ACC112 (cell line): Measurements from ENCODE around the gene H2BK1.

Source experiments
- H2AFZ ChIP-seq: fragments of 200-600 bp; sonication (generic); one replicate; pipeline ENCODE4 v1.6.0; 2017; ENCODE audit warnings: antibody characterized with exemption, low read length; ENCODE audit not compliant: unreplicated experiment
- H3K27ac ChIP-seq: fragments of 200-600 bp; sonication (generic); 2 replicates; pipeline ENCODE4 v1.5.1; 2014; ENCODE audit warnings: low read depth, mild to moderate bottlenecking, antibody characterized with exemption, low read length, moderate library complexity
- H3K27me3 ChIP-seq: fragments of 200-600 bp; sonication (generic); 2 replicates; pipeline ENCODE4 v1.6.1; 2014; ENCODE audit warnings: mild to moderate bottlenecking, antibody characterized with exemption, low read length, moderate library complexity, mixed read lengths; ENCODE audit not compliant: insufficient read depth
- H3K36me3 ChIP-seq: fragments of 200-600 bp; sonication (generic); 2 replicates; pipeline ENCODE4 v1.6.1; 2016; ENCODE audit warnings: mild to moderate bottlenecking, antibody characterized with exemption, low read length, moderate library complexity, mixed read lengths; ENCODE audit not compliant: insufficient read depth
- H3K4me1 ChIP-seq: fragments of 200-600 bp; sonication (generic); one replicate; pipeline ENCODE4 v1.6.1; 2016; ENCODE audit warnings: low read length, mixed read lengths; ENCODE audit not compliant: insufficient read depth, unreplicated experiment, control insufficient read depth
- H3K4me3 ChIP-seq: fragments of 200-600 bp; sonication (generic); 2 replicates; pipeline ENCODE4 v1.5.1; 2014; ENCODE audit warnings: mild to moderate bottlenecking, low read depth, low read length
- H3K79me2 ChIP-seq: fragments of 200-600 bp; sonication (generic); one replicate; pipeline ENCODE4 v1.6.0; 2016; ENCODE audit warnings: low read length; ENCODE audit not compliant: control insufficient read depth, unreplicated experiment, insufficient read depth

H2BK1 gene

DNA sequence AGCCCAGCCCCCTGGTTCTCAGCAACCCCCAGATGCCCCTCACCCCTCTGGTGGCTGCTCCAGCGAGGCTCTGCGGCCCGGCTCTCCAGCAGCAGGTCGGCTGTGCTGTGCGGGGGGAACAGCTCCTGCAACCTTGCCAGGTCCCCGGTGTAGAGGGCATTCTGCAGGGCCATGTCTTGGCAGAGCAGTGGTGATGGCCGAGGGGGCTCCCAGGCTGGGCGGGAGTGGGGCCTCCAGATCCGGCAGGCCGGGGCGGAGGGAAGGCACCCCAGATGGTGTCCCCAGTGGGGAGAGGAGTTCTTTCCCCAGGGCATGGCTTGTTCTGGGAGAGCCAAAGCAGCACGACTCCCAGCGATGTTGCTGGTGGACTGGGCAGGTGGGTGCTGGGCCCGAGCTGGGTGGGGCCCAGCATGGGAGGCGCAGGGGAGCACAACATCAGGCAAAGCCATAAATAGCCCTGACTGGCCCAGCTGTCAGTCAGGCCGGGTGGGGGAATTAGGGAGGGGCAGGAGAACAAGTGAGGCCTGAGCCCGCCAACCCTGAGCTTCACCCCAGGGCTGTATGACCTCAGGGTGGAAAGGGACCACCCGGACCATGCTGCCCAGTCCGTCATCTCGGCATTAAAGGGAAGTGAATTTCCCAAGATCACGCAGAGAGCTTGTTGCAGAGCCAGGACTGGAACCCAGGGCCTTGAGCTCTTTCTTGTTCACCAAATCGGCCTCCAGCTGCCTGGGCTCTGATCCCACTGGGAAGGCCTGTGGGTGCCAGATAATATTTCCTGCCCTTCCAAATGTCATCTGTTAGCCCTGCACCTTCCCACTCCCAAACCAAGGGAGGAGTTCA is 22.7 kb downstream of the H2BK1 start:
- no peak overlapping the region for H2AFZ ChIP-seq
- H3K36me3 ChIP-seq, result no peaks in the 10 kb centered on the region
- H3K27ac ChIP-seq, result no peak overlapping the region
- H3K79me2 ChIP-seq, result no peaks in the 10 kb centered on the region
- no peaks in the 10 kb centered on the region for H3K4me1 ChIP-seq
- H3K4me3 ChIP-seq, result no peak overlapping the region
- H3K27me3 ChIP-seq, result peaks cover 53% of the 10 kb centered on the region

DNA sequence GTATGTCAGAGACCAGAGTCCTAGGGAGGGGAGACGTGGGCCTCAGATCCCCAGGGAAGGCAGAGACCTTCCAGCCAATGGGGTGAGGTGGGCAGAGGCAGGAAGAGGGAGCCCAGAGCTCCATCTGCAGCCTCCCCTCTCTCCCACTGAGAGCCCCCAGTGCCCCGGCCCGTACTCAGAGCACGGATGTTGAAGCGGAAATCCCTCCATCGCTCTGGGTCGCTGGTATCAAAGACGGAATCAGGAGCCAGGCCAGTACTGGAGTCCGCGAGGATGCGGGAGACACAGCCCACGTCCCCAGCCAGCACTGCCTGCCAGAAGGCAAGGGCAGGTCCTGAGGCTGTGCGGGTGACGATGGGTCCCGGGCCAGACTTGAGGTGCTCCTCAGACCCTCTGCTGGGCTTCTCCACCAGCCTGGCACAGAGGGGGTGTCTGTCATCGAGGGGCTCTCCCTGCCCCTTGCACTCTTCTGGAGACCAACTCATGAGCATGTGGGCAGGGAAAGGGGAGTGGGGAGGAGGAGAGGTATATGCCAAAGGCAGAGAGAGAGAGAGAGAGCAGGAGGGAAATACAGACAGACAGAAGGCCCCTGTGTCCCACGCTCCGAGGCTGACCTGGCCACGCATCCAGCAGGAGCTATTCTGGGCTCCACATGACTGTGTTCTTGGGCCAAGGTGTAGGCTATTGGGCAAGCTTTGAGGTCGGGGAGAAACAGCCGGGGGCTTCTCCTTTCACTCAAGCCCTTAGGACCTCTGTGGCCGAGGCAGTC is 23.5 kb downstream of the H2BK1 start, which contains the start of gene ASB10:
Gene ASB10 (minus strand): TSS at position 611 of the 769 bp plus-strand sequence. CDS start 120 bp downstream, at position 491.
- H3K4me3 ChIP-seq, result no peak within 1 kb of the TSS
- peaks cover 49% of the 10 kb centered on the region for H3K27me3 ChIP-seq
- no peaks in the 10 kb centered on the region for H3K79me2 ChIP-seq
- no peaks in the 10 kb centered on the region for H3K36me3 ChIP-seq
- no peaks in the 10 kb centered on the region for H3K4me1 ChIP-seq
- H3K27ac ChIP-seq, result no peak within 1 kb of the TSS
- H2AFZ ChIP-seq, result no peak within 1 kb of the TSS

DNA sequence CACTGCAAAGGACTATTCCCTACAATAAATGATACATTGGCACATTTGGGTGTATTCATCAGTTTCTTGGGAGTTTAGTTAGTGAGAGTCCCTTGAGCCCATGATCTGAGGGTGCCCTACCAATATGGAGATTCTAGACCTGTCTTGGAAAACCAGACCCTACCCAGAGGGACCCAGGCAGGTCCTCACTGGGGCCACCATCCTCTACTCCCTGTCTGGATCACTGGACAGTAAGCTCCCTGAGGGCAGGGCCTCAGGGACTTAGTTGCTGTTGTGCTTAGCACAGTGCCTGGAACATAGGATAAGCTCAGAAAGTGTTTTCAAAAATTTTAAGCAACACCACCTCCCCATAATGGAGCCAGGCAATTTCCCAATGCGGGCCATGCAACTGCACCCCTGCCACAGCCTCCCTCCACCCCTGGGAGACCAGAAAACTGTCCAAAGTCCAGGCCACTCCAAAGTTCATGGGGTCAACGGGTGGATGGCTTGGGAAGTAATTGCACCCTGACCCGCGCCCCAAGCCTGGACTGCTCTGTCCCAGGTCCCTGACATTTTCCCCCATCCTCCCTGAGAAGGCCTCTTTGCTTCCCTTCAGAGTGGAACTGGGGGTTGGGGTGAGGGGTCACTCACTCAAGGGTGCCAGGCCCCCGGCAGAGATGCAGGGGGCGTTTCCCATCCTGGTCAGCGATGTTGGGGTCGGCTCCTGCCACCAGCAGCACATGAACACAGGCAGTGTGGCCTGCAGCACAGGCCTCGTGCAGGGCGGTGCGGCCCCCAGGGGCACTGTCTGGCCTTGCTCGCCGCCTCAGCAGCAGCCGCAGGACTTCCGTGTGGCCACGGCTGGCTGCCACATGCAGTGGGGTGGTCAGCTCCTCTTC is 24.3 kb downstream of the H2BK1 start:
- Histone ChIP-seq H3K27me3 (peaks cover 47% of the 10 kb centered on the region), H2AFZ (no peak overlapping the region), H3K79me2 (no peaks in the 10 kb centered on the region), H3K36me3 (no peaks in the 10 kb centered on the region), H3K27ac (no peak overlapping the region), H3K4me1 (no peaks in the 10 kb centered on the region), H3K4me3 (no peak overlapping the region)

DNA sequence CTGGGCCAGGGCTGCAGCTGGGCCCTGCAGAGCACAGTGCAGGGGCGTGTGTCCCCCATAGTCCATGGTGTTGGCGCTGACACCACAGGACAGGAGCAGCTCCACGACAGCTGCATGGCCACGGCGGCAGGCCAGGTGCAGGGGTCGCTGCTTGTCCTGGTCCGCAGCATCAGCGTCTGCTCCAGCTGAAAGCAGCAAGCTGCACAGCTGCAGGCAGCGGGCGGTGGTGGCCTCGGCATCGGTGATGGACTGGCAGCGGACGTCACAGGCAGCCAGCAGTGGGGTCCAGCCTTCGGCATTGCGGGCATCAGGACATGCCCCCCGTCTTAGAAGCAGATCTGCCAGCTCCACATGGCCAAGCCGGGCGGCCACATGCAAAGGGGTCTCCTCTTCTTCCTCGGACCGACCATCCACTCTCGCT is 29.3 kb downstream of the H2BK1 start:
- Histone ChIP-seq H3K36me3 (no peaks in the 10 kb centered on the region), H3K4me1 (no peaks in the 10 kb centered on the region), H3K27me3 (peaks cover 51% of the 10 kb centered on the region), H3K27ac (no peak overlapping the region), H3K4me3 (no peak overlapping the region), H2AFZ (no peak overlapping the region), H3K79me2 (no peaks in the 10 kb centered on the region)

DNA sequence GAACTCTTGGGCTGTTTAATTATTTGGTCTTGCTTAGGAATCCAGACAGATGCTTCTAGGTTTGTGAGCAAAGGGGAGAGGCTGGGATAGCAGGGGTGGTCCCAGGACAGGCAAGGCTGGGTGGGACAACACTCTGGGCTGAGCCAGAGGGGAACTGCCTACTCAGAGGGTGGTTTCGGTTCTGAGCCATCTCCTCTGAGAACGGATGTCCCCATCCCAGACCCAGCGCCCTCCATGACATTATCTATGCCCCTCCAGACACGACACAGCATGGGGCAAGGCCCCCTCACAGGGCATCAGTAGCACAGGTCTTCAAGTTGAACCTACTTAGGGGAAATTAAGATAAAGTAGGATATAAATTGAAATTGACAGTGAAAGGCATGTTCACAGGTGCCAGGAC is 30.3 kb downstream of the H2BK1 start:
- H2AFZ ChIP-seq, result no peak overlapping the region
- no peak overlapping the region for H3K4me3 ChIP-seq
- H3K4me1 ChIP-seq, result no peaks in the 10 kb centered on the region
- no peaks in the 10 kb centered on the region for H3K79me2 ChIP-seq
- H3K27me3 ChIP-seq, result peaks cover 57% of the 10 kb centered on the region
- no peak overlapping the region for H3K27ac ChIP-seq
- H3K36me3 ChIP-seq, result no peaks in the 10 kb centered on the region

DNA sequence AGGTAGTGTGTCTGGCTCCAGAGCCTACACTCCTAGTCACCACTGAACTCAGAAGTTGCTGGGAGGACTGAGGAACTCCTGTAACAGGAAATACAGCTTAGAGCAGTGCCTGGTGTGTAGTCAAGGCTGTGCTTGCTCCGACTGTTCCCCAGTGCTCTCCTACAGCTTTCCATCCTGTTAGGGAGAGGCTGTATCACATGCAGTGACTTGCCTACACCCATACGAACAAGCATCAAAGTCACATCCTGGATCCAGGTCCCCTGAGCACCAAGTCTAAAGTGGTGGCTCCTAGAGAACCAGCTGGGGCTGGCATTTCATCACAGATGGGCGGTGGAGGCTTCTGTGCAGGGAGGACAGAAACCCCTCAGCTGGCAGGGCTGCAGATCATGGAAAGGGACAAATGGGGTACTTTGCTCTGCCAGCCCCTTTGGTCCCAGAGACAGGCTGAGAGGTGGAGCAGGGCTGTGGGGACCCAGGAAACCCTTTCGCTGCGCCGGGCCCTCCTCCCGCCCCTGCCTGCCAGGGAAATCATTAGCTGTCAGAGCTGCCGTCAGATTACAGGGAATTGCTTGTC is 30.9 kb downstream of the H2BK1 start:
- Histone ChIP-seq H2AFZ (no peak overlapping the region), H3K27ac (no peak overlapping the region), H3K79me2 (no peaks in the 10 kb centered on the region), H3K36me3 (no peaks in the 10 kb centered on the region), H3K27me3 (peaks cover 63% of the 10 kb centered on the region), H3K4me1 (no peaks in the 10 kb centered on the region), H3K4me3 (no peak overlapping the region)

DNA sequence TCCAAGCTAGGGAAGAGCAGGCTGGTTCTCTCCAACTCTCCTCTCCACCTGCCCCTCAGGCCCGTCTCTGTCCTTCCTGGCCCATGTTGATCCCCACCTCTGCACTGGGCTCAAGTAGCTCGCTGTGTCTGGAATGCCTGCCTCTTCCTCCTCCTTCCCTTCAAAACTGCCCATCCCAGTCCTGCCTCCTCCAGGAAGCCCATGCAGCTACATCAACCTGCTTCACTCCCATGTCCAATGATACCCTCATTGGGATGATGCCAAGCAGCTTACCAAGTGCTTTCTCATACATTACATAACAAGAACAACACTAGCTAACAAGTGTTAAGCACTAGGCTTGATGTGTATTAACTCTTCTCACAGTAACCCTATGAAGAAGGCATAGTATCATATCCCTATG is 31.5 kb downstream of the H2BK1 start:
- no peaks in the 10 kb centered on the region for H3K36me3 ChIP-seq
- H3K4me3 ChIP-seq, result no peak overlapping the region
- H3K4me1 ChIP-seq, result no peaks in the 10 kb centered on the region
- H3K27ac ChIP-seq, result no peak overlapping the region
- peaks cover 64% of the 10 kb centered on the region for H3K27me3 ChIP-seq
- H2AFZ ChIP-seq, result no peak overlapping the region
- H3K79me2 ChIP-seq, result no peaks in the 10 kb centered on the region

DNA sequence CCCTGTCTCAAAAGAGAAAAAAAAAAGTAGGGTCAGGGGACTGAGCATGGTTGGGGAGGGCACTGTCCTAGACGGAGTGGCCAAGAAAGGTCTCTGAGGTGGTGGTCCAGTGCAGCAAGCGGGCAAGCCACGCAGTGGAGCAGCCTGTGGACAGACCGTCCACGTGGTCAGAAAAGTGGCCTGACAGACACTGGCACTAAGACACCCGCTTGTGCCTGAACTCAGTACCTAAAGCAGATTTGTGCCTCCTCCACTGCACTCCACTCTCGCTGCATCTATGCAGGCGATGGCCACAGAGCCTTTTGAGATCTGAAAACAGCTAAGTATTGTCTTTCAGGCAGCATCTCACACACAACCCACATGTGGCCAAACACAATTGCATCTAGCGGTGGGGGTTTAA is 32.1 kb downstream of the H2BK1 start:
- Histone ChIP-seq H3K27ac (no peak overlapping the region), H3K79me2 (no peaks in the 10 kb centered on the region), H3K36me3 (no peaks in the 10 kb centered on the region), H3K4me3 (no peak overlapping the region), H2AFZ (no peak overlapping the region), H3K27me3 (peaks cover 68% of the 10 kb centered on the region), H3K4me1 (no peaks in the 10 kb centered on the region)

DNA sequence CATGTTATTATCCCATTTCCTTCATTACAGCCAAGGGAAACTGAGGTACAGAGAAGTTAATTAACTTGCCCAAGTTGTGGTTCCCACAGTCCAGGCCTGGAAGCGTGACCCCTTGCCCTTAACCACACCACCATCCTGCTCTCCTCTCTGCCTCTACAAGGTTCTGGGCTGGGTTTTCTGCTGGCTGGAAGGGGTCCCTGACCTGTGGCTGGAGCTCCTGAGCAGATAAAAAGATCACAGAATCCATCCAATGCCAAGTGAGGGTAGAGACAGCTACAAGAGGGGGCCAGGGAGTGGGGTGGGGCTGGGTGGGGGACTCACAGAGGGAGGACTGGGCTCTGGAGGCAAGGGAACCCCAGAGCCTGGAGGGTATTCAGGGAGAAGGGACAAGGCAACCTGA is 33.0 kb downstream of the H2BK1 start:
- no peaks in the 10 kb centered on the region for H3K79me2 ChIP-seq
- no peaks in the 10 kb centered on the region for H3K36me3 ChIP-seq
- H3K27ac ChIP-seq, result no peak overlapping the region
- H3K27me3 ChIP-seq, result peaks cover 71% of the 10 kb centered on the region
- no peak overlapping the region for H2AFZ ChIP-seq
- H3K4me3 ChIP-seq, result no peak overlapping the region
- H3K4me1 ChIP-seq, result no peaks in the 10 kb centered on the region

DNA sequence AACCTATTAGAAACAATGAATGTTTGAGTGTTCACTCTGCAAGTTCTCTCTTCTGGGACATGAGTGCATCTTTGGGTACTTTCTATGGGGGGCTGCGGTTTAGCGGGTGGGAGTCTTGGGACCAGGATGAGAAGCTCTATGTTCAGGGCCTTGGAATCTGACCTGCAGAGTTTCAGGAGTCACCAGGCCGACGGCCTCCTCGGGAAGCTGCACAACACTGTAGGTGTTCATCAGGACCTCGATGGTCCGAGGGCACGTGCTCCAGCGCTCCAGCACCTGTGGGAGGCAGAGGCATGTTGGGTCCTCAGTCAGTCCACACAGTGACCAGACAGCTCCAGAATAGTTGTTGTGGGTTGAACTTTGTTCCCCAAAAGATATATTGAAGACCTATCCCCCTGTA is 33.9 kb downstream of the H2BK1 start:
- Histone ChIP-seq H3K36me3 (no peaks in the 10 kb centered on the region), H3K4me1 (no peaks in the 10 kb centered on the region), H3K27me3 (peaks cover 71% of the 10 kb centered on the region), H3K79me2 (no peaks in the 10 kb centered on the region), H3K27ac (no peak overlapping the region), H3K4me3 (no peak overlapping the region), H2AFZ (no peak overlapping the region)
